Thyroid gland (tissue), 4 donors: ENCODE data around the gene KCTD17.

ENCODE experiments used
- POLR2A ChIP-seq, 2 donors: fragments of 450-650 bp; IDR thresholded peaks; one replicate each; pipeline ENCODE4 v1.6.1; 2017; ENCODE audit warnings: antibody characterized with exemption in 2 of 2, mild to moderate bottlenecking in 2 of 2, moderate library complexity in 1 of 2
- TF ChIP-seq, protein P1 (sequence below), 6 experiments: fragments of 200-600 bp in 3 of 6; fragments of 450-650 bp in 3 of 6; sonication (generic) in 3 of 6; IDR thresholded peaks; one replicate each; pipeline ENCODE4 v1.5.1; 2016 to 2019; ENCODE audit warnings: antibody characterized with exemption in 6 of 6, mild to moderate bottlenecking in 2 of 6, inconsistent platforms in 1 of 6, moderate library complexity in 1 of 6

GRCh38 chr22:37039466-37039865 lies 12.1 kb upstream of the KCTD17 start:
- TF ChIP-seq, protein P1, sequence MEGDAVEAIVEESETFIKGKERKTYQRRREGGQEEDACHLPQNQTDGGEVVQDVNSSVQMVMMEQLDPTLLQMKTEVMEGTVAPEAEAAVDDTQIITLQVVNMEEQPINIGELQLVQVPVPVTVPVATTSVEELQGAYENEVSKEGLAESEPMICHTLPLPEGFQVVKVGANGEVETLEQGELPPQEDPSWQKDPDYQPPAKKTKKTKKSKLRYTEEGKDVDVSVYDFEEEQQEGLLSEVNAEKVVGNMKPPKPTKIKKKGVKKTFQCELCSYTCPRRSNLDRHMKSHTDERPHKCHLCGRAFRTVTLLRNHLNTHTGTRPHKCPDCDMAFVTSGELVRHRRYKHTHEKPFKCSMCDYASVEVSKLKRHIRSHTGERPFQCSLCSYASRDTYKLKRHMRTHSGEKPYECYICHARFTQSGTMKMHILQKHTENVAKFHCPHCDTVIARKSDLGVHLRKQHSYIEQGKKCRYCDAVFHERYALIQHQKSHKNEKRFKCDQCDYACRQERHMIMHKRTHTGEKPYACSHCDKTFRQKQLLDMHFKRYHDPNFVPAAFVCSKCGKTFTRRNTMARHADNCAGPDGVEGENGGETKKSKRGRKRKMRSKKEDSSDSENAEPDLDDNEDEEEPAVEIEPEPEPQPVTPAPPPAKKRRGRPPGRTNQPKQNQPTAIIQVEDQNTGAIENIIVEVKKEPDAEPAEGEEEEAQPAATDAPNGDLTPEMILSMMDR (IDR thresholded peaks at IDR 0.05) = no peak
- no peak for TF ChIP-seq POLR2A (IDR thresholded peaks at IDR 0.05)
